HEK293 (cell line): ENCODE results near the gene LECT2.

ENCODE experiments used
- HOXA7 ChIP-seq: sonication (generic); formaldehyde crosslinking; IDR thresholded peaks from 2 replicates; pipeline ENCODE4 v1.8.1; 2022; ENCODE audit warnings: missing genetic modification reagents, borderline replicate concordance
- YY1 ChIP-seq: fragments of 450-650 bp; formaldehyde crosslinking; IDR thresholded peaks from 2 replicates; pipeline ENCODE4 v1.5.1; 2018; ENCODE audit warnings: missing biosample characterization, missing genetic modification characterization
- ZNF555 ChIP-seq: fragments of 450-650 bp; formaldehyde crosslinking; conservative IDR thresholded peaks from 2 replicates; pipeline ENCODE4 v1.5.1; 2017; ENCODE audit warnings: missing biosample characterization, mild to moderate bottlenecking, missing genetic modification characterization, inconsistent platforms
- TF ChIP-seq, protein P1 (sequence below): fragments of 450-650 bp; formaldehyde crosslinking; IDR thresholded peaks from 2 replicates; pipeline ENCODE4 v1.5.1; 2016; ENCODE audit warnings: missing biosample characterization, missing genetic modification characterization

GRCh38 chr5:135995976-135996375 lies 41.2 kb upstream of the LECT2 start:
- TF ChIP-seq YY1 (tag by site-specific recombination) (no peak), HOXA7 (CRISPR knock-in tag) (no peak), ZNF555 (no peak)
- TF ChIP-seq, protein P1, sequence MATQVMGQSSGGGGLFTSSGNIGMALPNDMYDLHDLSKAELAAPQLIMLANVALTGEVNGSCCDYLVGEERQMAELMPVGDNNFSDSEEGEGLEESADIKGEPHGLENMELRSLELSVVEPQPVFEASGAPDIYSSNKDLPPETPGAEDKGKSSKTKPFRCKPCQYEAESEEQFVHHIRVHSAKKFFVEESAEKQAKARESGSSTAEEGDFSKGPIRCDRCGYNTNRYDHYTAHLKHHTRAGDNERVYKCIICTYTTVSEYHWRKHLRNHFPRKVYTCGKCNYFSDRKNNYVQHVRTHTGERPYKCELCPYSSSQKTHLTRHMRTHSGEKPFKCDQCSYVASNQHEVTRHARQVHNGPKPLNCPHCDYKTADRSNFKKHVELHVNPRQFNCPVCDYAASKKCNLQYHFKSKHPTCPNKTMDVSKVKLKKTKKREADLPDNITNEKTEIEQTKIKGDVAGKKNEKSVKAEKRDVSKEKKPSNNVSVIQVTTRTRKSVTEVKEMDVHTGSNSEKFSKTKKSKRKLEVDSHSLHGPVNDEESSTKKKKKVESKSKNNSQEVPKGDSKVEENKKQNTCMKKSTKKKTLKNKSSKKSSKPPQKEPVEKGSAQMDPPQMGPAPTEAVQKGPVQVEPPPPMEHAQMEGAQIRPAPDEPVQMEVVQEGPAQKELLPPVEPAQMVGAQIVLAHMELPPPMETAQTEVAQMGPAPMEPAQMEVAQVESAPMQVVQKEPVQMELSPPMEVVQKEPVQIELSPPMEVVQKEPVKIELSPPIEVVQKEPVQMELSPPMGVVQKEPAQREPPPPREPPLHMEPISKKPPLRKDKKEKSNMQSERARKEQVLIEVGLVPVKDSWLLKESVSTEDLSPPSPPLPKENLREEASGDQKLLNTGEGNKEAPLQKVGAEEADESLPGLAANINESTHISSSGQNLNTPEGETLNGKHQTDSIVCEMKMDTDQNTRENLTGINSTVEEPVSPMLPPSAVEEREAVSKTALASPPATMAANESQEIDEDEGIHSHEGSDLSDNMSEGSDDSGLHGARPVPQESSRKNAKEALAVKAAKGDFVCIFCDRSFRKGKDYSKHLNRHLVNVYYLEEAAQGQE (tag by site-specific recombination), result no peak
